IPS-NIHi7 (cell line): ENCODE results near the gene TMEM185B.
"Not testable (repeated sequence)": the region's sequence is repeated elsewhere in the genome, so short reads cannot be mapped to it uniquely, and the experiment has no call there.

Source experiments
- DNase-seq: peaks from one replicate; pipeline ENCODE4 v3.0.0; 2012; ENCODE audit warnings: mixed read lengths; ENCODE audit errors: extremely low spot score

Gene TMEM185B

GRCh38 chr2:120223034-120223912 lies at the start of gene TMEM185B:
TMEM185B (minus strand) TSS chr2:120223400; CDS start chr2:120222976, 424 bp downstream.
- DNase-seq, result peak; percentile 96

- no peak for DNase-seq
These were observed 48.6 kb upstream of the TMEM185B start for GRCh38 chr2:120271711-120272379.

- no peak for DNase-seq
These were observed 46.6 kb upstream of the TMEM185B start for GRCh38 chr2:120269816-120270215.

- no peak for DNase-seq
These were observed 46.0 kb upstream of the TMEM185B start for GRCh38 chr2:120269076-120269744.

GRCh38 chr2:120267348-120267747 lies 44.1 kb upstream of the TMEM185B start:
- no peak for DNase-seq

- no peak for DNase-seq
These were observed 41.8 kb upstream of the TMEM185B start for GRCh38 chr2:120265006-120265405.

GRCh38 chr2:120262761-120263428 lies 39.7 kb upstream of the TMEM185B start:
- DNase-seq, result no peak

GRCh38 chr2:120262150-120262549 lies 39.0 kb upstream of the TMEM185B start:
- DNase-seq, result no peak

GRCh38 chr2:120261387-120262006 lies 38.3 kb upstream of the TMEM185B start:
- DNase-seq, result no peak

- no peak for DNase-seq
These were observed 37.5 kb upstream of the TMEM185B start for GRCh38 chr2:120260736-120261135.

GRCh38 chr2:120259939-120260338 lies 36.7 kb upstream of the TMEM185B start:
- not testable (repeated sequence) for DNase-seq

GRCh38 chr2:120258196-120258595 lies 35.0 kb upstream of the TMEM185B start:
- DNase-seq, result no peak

- DNase-seq, result no peak
These were observed 34.3 kb upstream of the TMEM185B start for GRCh38 chr2:120257522-120257921.

- DNase-seq, result no peak
These were observed 33.4 kb upstream of the TMEM185B start for GRCh38 chr2:120256651-120257000.

GRCh38 chr2:120255986-120256650 lies 32.9 kb upstream of the TMEM185B start:
- no peak for DNase-seq

GRCh38 chr2:120255071-120255470 lies 31.9 kb upstream of the TMEM185B start:
- DNase-seq, result no peak

GRCh38 chr2:120254178-120254577 lies 31.0 kb upstream of the TMEM185B start:
- DNase-seq, result no peak

GRCh38 chr2:120253021-120253882 lies 30.1 kb upstream of the TMEM185B start:
- peak; percentile 70 for DNase-seq

GRCh38 chr2:120252225-120253020 lies 29.2 kb upstream of the TMEM185B start, which contains the start of gene RALB:
RALB (plus strand) TSS chr2:120252852; CDS start chr2:120278665, 25,813 bp downstream.
- peak; percentile 99 for DNase-seq
